Esophagus (tissue), 2 donors: Measurements from ENCODE around the gene MARCHF2. TPM values are rescaled to one million over a fixed set of nuclear protein-coding genes. Genes with fewer than 3 reads are reported as not detected.

Experiments
- H3K27ac ChIP-seq, 2 donors: one replicate each; pipeline ENCODE4 v1.5.1; 2013; ENCODE audit warnings: low read depth in 2 of 2, mild to moderate bottlenecking in 2 of 2, inconsistent platforms in 1 of 2, low read length in 1 of 2, moderate library complexity in 1 of 2
- H3K27me3 ChIP-seq, 2 donors: one replicate each; pipeline ENCODE4 v1.6.1; 2013; ENCODE audit warnings: low read length in 2 of 2, control low read depth in 1 of 2, mild to moderate bottlenecking in 1 of 2; ENCODE audit not compliant: insufficient read depth in 2 of 2, control insufficient read depth in 1 of 2
- H3K36me3 ChIP-seq, 2 donors: one replicate each; pipeline ENCODE4 v1.6.1; 2013; ENCODE audit warnings: low read length in 1 of 2; ENCODE audit not compliant: control insufficient read depth in 2 of 2, insufficient read depth in 2 of 2
- H3K4me1 ChIP-seq, 2 donors: one replicate each; pipeline ENCODE4 v1.6.1; 2013; ENCODE audit warnings: low read length in 1 of 2; ENCODE audit not compliant: control insufficient read depth in 2 of 2, insufficient read depth in 2 of 2
- H3K4me3 ChIP-seq, 2 donors: one replicate each; pipeline ENCODE4 v1.5.1; 2013; ENCODE audit warnings: low read length in 2 of 2, mild to moderate bottlenecking in 2 of 2, low read depth in 1 of 2, moderate library complexity in 1 of 2
- H3K9me3 ChIP-seq, 2 donors: one replicate each; pipeline ENCODE4 v1.6.1; 2013; ENCODE audit warnings: mild to moderate bottlenecking in 2 of 2, low read depth in 1 of 2, low read length in 1 of 2, moderate library complexity in 1 of 2; ENCODE audit not compliant: control insufficient read depth in 2 of 2, insufficient read depth in 1 of 2
- WGBS, 2 donors: extraction: QIAGEN DNeasy Blood & Tissue Kit; methylation state at CpG; one replicate each; pipeline ENCODE4 v1.1.7; 2013; 5-methylcytosine and 5-hydroxymethylcytosine counted together
- polyA plus RNA-seq, 2 donors: library from polyadenylated mRNA; stranded (reverse); fragments of 200-250 nt; gene quantifications; one replicate each; pipeline ENCODE4 v1.2.3, GENCODE V29; 2013
- donor health status: healthy with polysubstance abuse.
- donor health status: Bipolar disorder and iron deficiency.

MARCHF2 gene
- polyA plus RNA-seq, 2 donors: 22.0 to 29.0 TPM

- H3K27ac ChIP-seq: no peak overlapping the region
- peaks cover 7 to 10% of the 10 kb centered on the region in 2 donors for H3K36me3 ChIP-seq
- whole genome bisulfite sequencing, 2 donors: 71 to 74% methylated on average over 3 of the region's 3 CpGs
- H3K9me3 ChIP-seq: no peaks in the 10 kb centered on the region
- H3K27me3 ChIP-seq: no peaks in the 10 kb centered on the region
- H3K4me1 ChIP-seq: peaks cover 3 to 16% of the 10 kb centered on the region in 2 donors
- H3K4me3 ChIP-seq: no peak overlapping the region
Observed at GRCh38 chr19:8457209-8457608, 44.1 kb downstream of the MARCHF2 start.

- Histone ChIP-seq H3K27ac (no peak overlapping the region), H3K4me1 (peaks cover under 1 to 11% of the 10 kb centered on the region in 2 donors), H3K27me3 (no peaks in the 10 kb centered on the region), H3K4me3 (no peak overlapping the region), H3K36me3 (peaks cover 3 to 12% of the 10 kb centered on the region in 2 donors), H3K9me3 (no peaks in the 10 kb centered on the region)
- WGBS, 2 donors: 42 to 56% methylated on average over 1 of the region's 1 CpG
Observed at GRCh38 chr19:8457827-8458226, 44.7 kb downstream of the MARCHF2 start.

- Histone ChIP-seq H3K27ac (peak overlapping the region in 1 of 2 donors; percentile 55), H3K9me3 (no peaks in the 10 kb centered on the region), H3K36me3 (peaks cover 3 to 12% of the 10 kb centered on the region in 2 donors), H3K27me3 (no peaks in the 10 kb centered on the region), H3K4me3 (no peak overlapping the region), H3K4me1 (peaks cover 0 to 11% of the 10 kb centered on the region in 2 donors)
- 35 to 44% methylated on average over 5 of the region's 5 CpGs for WGBS, 2 donors
Observed at GRCh38 chr19:8458380-8458779, 45.3 kb downstream of the MARCHF2 start.

GRCh38 chr19:8459095-8459494 is 46.0 kb downstream of the MARCHF2 start:
- H3K36me3 ChIP-seq: peaks cover 6 to 15% of the 10 kb centered on the region in 2 donors
- no peaks in the 10 kb centered on the region for H3K27me3 ChIP-seq
- 61 to 71% methylated on average over 7 of the region's 7 CpGs for WGBS, 2 donors
- H3K4me3 ChIP-seq: no peak overlapping the region
- H3K4me1 ChIP-seq: peaks cover 0 to 11% of the 10 kb centered on the region in 2 donors
- no peak overlapping the region for H3K27ac ChIP-seq
- H3K9me3 ChIP-seq: no peaks in the 10 kb centered on the region

GRCh38 chr19:8459520-8460270 is 46.6 kb downstream of the MARCHF2 start:
- H3K4me1 ChIP-seq: peaks cover 0 to 10% of the 10 kb centered on the region in 2 donors
- no peak overlapping the region for H3K4me3 ChIP-seq
- 42 to 43% methylated on average over 6 of the region's 6 CpGs for WGBS, 2 donors
- H3K9me3 ChIP-seq: no peaks in the 10 kb centered on the region
- H3K36me3 ChIP-seq: peaks cover 6 to 17% of the 10 kb centered on the region in 2 donors
- H3K27me3 ChIP-seq: no peaks in the 10 kb centered on the region
- H3K27ac ChIP-seq: peak overlapping the region in 1 of 2 donors; percentile 16

- Histone ChIP-seq H3K27me3 (no peaks in the 10 kb centered on the region), H3K4me3 (no peak overlapping the region), H3K36me3 (peaks cover 13 to 21% of the 10 kb centered on the region in 2 donors), H3K4me1 (peaks cover 0 to 8% of the 10 kb centered on the region in 2 donors), H3K9me3 (no peaks in the 10 kb centered on the region), H3K27ac (no peak overlapping the region)
- 67 to 72% methylated on average over 7 of the region's 7 CpGs for WGBS, 2 donors
Observed at GRCh38 chr19:8460516-8461298, 47.6 kb downstream of the MARCHF2 start.

- Histone ChIP-seq H3K9me3 (no peaks in the 10 kb centered on the region), H3K27ac (no peak overlapping the region), H3K36me3 (peaks cover 10 to 17% of the 10 kb centered on the region in 2 donors), H3K4me3 (no peak overlapping the region), H3K4me1 (peaks cover 0 to 8% of the 10 kb centered on the region in 2 donors), H3K27me3 (no peaks in the 10 kb centered on the region)
- WGBS, 2 donors: 80 to 88% methylated on average over 3 to 4 of the region's 4 CpGs
Observed at GRCh38 chr19:8461376-8461775, 48.3 kb downstream of the MARCHF2 start.

GRCh38 chr19:8461891-8462290 is 48.8 kb downstream of the MARCHF2 start:
- H3K27me3 ChIP-seq: no peaks in the 10 kb centered on the region
- H3K27ac ChIP-seq: no peak overlapping the region
- H3K36me3 ChIP-seq: peaks cover 10 to 16% of the 10 kb centered on the region in 2 donors
- peaks cover 0 to 7% of the 10 kb centered on the region in 2 donors for H3K4me1 ChIP-seq
- H3K4me3 ChIP-seq: no peak overlapping the region
- H3K9me3 ChIP-seq: no peaks in the 10 kb centered on the region
- 85 to 88% methylated on average over 14 of the region's 14 CpGs for WGBS, 2 donors

- Histone ChIP-seq H3K4me3 (no peak overlapping the region), H3K9me3 (no peaks in the 10 kb centered on the region), H3K36me3 (peaks cover 10 to 20% of the 10 kb centered on the region in 2 donors), H3K4me1 (peaks cover 0 to 7% of the 10 kb centered on the region in 2 donors), H3K27me3 (no peaks in the 10 kb centered on the region), H3K27ac (no peak overlapping the region)
- 76 to 77% methylated on average over 5 of the region's 5 CpGs for WGBS, 2 donors
Observed at GRCh38 chr19:8462571-8462970, 49.5 kb downstream of the MARCHF2 start.
